OCI-M2 (cell line): Measurements from ENCODE around the gene MANF.
A peak's percentile ranks its signal among the peaks of the same experiment; 100 is the strongest.
"Not testable (repeated sequence)": the region's sequence is repeated elsewhere in the genome, so short reads cannot be mapped to it uniquely, and the experiment has no call there.

ENCODE experiments used
- DNase-seq: peaks from one replicate; lab custom pipeline; 2025; ENCODE audit not compliant: unreplicated experiment; lab: John Stamatoyannopoulos, UW

The MANF gene

GRCh38 chr3:51384726-51385473, at the start of gene MANF:
MANF (plus strand) TSS chr3:51385291; CDS start chr3:51385343, 52 bp downstream.
- DNase-seq = peak; percentile 55

DNA sequence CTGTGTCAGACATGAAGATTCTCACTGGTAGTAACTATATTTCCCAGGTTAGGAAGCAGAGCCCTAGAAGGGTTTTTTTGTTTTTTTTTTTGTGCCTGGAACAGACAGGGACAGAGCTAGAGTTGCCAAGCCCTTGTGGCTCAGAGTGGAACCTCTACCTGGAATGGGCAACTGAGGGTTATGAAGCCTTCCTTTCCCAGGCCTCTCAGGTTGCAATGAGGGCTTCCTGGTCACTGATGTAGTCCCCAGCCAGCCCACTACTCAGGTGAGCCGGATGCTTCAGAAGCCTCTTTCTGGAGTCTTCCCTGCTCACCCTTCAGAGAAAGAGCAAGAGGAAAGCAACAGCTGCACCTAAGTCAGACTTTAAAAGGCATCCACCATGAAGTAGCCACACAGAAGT, 48.8 kb upstream of the MANF start:
- no peak for DNase-seq

DNA sequence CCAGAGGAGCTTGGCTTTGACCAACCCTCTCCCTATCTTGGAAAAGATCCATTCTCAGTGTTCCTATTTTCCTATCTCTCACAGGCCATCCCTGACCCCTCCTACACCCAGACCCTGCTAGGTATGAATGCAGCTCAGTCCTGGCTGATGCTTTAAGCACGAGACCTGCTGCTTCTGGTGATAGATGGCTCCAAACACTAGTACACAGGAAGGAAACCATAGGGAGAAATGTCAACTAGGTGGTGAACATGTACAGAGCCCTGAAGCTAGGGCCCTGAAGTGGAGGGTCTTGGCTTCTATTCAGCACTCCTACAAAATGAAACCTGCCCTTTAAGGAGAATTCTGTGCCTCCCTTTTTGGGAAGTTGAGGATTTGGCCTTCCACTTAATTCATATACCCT, 47.4 kb upstream of the MANF start:
- DNase-seq = no peak

DNA sequence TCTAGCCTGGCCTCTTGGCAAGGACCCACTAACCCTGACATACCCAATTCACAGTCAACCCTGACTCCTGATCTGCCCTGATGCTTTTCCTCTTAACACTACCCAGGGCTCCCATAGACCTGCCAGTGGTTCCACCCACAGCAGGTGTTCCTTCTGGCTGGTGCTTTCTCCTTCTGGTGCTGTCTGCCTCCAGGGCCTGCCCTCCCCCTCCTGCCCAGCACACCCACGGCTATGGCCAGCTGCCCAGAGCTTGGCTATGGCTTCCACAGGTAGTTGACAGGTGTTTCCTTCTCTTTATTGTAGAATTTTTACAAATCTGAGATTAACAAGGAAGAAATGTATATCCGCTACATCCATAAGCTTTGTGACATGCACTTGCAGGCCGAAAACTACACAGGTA, 46.5 kb upstream of the MANF start:
- DNase-seq = no peak

DNA sequence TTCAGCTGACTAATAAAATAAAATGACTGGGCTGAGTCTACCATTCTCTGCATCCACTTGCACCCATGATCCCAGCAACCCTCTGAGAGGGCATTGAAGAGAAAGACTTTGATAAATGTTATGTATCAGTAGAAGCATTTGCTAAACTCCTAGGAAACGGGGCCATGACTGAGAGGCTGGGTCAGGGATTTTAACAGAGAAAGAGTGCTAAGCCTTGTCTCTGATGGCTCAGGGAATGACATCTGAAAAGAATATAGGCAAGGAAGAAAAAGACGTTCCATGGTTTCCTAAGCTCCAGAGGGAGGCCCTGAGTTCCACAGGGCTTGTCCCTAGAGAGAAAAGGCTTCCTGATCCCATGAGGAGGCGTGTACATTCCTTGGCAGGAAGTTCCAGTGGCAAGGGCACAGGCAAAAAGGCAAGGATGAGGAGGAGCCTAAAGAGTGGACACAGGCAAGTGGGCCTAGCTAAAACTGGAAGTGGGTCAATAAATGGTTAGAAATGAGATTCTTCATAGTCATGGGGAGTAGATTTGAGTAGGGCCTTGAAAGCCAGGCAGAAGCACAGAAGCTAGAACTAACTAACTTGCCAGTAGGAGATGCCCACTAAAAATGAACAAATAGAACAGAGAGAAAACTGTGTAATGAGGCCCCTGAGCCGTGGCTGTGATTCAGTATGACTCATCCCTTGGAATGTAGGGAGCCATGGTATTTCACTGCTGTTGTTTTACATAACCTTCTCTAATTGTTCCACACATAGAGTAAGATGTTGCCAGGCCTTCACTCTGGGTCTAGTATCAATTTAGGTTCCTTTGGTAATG, 44.9 kb upstream of the MANF start:
- no peak for DNase-seq

DNA sequence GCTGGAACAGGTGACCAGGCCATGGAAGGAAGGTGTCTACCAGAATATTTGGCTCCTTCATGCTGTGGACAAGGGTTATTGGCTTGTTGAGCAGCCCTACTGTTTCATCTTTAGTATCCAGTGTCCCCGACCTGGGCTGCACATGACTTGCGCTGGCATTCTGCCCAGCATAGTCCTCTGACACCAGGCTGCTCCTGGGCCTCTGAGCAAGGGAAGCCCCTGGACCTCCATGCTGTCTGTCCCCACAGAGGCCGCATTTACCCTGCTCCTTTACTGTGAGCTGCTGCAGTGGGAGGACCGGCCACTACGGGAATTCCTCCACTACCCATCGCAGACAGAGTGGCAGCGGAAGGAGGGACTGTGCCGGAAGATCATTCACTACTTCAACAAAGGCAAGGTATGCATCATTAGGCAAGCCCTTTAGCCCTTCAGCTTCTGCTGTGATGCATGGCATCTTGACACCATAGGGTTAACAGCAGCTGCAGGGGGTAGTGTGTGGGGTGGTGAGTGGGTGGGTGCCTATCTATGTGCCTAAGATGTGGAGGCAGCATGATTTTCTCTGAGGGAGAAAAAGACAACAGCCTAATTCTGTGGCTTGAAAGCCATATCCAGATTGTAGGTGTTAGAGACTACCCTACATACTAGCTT, 44.0 kb upstream of the MANF start:
- DNase-seq = no peak

GRCh38 chr3:51343918-51344687, 41.0 kb upstream of the MANF start:
- no peak for DNase-seq

DNA sequence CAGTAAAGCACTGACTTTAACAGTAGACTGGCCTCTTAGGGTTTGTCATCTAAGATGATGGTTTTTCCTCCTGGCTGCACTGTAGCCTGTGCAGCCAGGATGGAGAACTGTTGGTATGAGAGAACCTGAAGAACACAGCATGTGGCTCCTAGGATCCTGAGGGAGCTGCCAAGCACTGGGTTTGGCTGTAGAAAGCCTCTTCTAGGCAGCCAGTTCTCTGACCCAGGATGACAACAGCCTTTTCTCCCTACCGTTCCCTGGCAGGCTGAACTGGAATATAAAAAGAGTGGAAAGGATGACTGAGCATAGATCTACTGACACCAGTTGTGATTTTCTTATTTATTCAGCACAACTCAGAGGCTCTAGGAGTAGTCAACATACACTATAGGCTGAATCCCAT, 34.3 kb upstream of the MANF start:
- DNase-seq = no peak

GRCh38 chr3:51353131-51353530, 32.0 kb upstream of the MANF start:
- no peak for DNase-seq

DNA sequence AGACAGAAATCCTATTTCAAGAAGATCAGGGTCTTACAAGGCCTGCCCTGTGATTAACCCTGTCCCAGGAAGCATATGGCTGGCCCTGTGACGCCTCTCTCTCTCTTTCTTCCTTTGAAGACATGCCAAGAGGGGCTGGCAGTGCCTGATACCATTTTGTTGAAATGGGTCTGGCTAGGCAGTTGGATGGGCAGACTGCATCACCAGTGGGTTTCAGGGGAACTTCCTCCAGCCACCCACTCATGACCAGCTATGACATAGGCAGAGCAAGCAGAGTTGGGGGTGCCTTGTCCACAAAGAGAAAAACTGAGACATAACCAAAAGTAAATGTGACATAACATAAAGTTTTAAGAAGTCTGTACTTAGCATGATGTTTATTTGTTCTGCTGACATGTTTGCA, 31.4 kb upstream of the MANF start:
- DNase-seq = no peak

DNA sequence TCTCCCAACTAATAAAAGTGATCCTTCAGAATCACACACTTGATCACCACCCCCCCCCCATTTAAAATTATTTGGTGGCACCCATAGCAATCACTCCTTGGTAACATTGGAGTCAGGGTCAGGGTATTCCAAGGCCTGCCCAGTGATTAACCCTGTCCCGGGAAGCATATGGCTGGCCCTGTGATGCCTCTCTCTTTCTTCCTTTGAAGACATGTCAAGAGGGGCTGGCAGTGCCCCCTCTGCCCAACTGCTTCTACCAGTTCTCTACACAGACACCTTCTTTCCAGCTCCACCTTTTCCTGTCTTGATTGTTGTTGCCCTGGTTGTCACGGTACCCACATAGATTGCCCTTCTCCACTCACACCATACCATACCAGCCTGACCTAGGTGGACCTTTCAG, 30.9 kb upstream of the MANF start:
- no peak for DNase-seq

GRCh38 chr3:51354731-51355615, 30.1 kb upstream of the MANF start:
- no peak for DNase-seq

GRCh38 chr3:51355891-51356578, 29.1 kb upstream of the MANF start:
- DNase-seq = no peak

DNA sequence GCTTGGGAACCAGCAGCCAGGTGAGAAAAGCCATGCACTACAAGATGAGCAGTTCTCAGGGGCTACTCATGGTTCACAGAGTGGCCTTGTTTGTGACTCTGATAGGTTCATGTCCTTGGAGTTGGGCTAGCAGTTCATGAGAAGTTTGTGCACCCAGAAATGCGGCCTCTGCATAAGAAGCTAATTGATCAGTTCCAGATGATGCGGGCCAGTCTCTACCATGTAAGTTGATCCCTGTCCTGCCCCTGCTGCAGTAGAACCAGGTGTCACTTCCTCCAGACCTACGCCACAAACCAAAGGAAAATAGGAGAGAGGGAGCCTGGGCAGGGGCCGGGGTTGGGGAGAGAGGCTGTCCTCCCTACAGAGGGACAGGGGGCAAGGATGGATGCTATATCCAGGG, 27.2 kb upstream of the MANF start:
- DNase-seq = no peak

DNA sequence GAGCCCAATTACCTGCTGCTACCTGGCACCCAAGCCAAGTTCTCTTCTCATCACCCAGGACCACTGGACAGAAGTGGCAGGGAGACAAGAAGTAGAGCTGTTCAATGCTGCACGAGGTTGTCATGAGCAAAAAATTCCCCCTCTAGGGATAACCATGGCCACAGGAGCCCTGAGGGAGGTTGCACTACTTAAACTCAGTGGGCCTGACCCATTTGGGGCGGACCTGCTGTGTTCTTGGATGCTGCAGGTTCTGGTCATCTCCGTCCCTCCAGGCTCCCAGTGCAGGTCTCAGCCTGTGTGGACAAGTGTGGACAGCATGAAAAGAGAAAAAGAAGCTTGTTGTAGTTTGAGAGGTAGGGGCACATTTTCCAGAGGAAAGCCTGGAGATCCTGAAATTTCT, 26.1 kb upstream of the MANF start:
- DNase-seq = no peak

- DNase-seq = no peak
Observed at GRCh38 chr3:51360806-51361205, 24.3 kb upstream of the MANF start.

DNA sequence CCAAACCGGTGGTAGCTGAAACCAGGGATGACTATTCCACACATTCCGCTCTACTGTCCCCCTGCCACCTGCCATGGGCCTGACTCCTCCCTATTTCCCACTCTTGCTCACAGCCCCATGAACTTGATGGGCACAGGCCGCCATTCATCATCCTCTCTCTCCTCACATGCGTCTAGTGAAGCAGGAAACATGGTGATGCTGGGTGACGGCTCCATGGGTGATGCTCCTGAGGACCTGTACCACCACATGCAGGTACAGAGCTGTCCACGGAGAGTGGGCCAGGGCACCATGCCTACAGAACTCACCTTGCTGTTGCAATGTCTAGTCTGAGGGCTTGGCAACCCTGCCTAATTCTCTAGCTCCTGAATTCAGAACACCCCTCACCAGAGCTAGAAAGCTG, 23.3 kb upstream of the MANF start:
- no peak for DNase-seq

GRCh38 chr3:51362476-51362875, 22.6 kb upstream of the MANF start:
- DNase-seq = no peak

DNA sequence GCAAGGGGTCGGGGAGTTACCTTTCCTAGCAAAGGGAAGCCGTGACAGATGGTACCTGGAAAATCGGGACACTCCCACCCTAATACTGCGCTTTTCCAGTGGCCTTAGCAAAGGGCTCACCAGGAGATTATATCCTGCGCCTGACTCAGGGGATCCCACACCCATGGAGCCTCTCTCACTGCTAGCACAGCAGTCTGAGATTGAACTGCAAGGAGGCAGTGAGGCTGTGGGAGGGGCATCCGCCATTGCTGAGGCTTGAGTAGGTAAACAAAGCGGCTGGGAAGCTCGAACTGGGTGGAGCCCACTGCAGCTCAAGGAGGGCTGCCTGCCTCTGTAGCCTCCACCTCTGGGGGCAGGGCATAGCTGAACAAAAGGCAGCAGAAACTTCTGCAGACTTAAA, 16.8 kb upstream of the MANF start:
- not testable (repeated sequence) for DNase-seq
